DND-41 (cell line): ENCODE data around the gene UBP1.

Source experiments
- ATAC-seq: fragments of 200-7000 bp; cut with Tn5 transposase; 3 replicates; pipeline ENCODE4 v1.9.1; 2021; ENCODE audit warnings: low read depth; ENCODE audit not compliant: insufficient read depth
- DNase-seq: peaks from one replicate; pipeline ENCODE4 v3.0.0-alpha.2; 2020
- H2AFZ ChIP-seq: 2 replicates; pipeline ENCODE4 v1.6.0; 2012; ENCODE audit warnings: low read depth, low read length
- H3K27ac ChIP-seq: 2 replicates; pipeline ENCODE4 v1.5.1; 2012; ENCODE audit warnings: low read length, inconsistent platforms
- H3K27me3 ChIP-seq: fragments of 200-600 bp; sonication (generic); 2 replicates; pipeline ENCODE4 v1.6.0; 2012; ENCODE audit warnings: low read length, mild to moderate bottlenecking, inconsistent platforms; ENCODE audit not compliant: insufficient read depth, poor library complexity
- H3K36me3 ChIP-seq: 2 replicates; pipeline ENCODE4 v1.5.1; 2012; ENCODE audit warnings: low read length, inconsistent platforms; ENCODE audit not compliant: insufficient read depth
- H3K4me1 ChIP-seq: 2 replicates; pipeline ENCODE4 v1.5.1; 2012; ENCODE audit warnings: mild to moderate bottlenecking, low read length; ENCODE audit not compliant: insufficient read depth
- H3K4me2 ChIP-seq: 2 replicates; pipeline ENCODE4 v1.6.0; 2012; ENCODE audit warnings: mild to moderate bottlenecking, moderate library complexity, low read length, inconsistent platforms; ENCODE audit not compliant: insufficient read depth
- H3K4me3 ChIP-seq, 2 experiments: fragments of 200-600 bp in 1 of 2; shearing (Covaris generic) in 1 of 2; 2 replicates each; pipeline ENCODE4 v1.5.1; 2012 to 2016; ENCODE audit warnings: inconsistent platforms in 2 of 2, low read length in 2 of 2, mild to moderate bottlenecking in 2 of 2, low read depth in 1 of 2, moderate library complexity in 1 of 2
- H3K79me2 ChIP-seq: 2 replicates; pipeline ENCODE4 v1.6.0; 2012; ENCODE audit warnings: low read length, inconsistent platforms; ENCODE audit not compliant: insufficient read depth
- H3K9ac ChIP-seq: 2 replicates; pipeline ENCODE4 v1.6.0; 2012; ENCODE audit warnings: low read depth, mild to moderate bottlenecking, inconsistent platforms, low read length, moderate library complexity
- H3K9me3 ChIP-seq: 2 replicates; pipeline ENCODE4 v1.5.1; 2012; ENCODE audit warnings: low read length, moderate library complexity, mild to moderate bottlenecking, inconsistent platforms; ENCODE audit not compliant: insufficient read depth, severe bottlenecking
- H4K20me1 ChIP-seq: 2 replicates; pipeline ENCODE4 v1.6.0; 2012; ENCODE audit warnings: low read length; ENCODE audit not compliant: insufficient read depth
- EZH2 ChIP-seq: IDR thresholded peaks from 3 replicates; pipeline ENCODE4 v1.6.1; 2012; ENCODE audit warnings: borderline replicate concordance, low read depth, mild to moderate bottlenecking, moderate library complexity, low read length, inconsistent platforms; ENCODE audit not compliant: severe bottlenecking
- TF ChIP-seq, protein P1 (sequence below): IDR thresholded peaks from 2 replicates; pipeline ENCODE4 v1.5.1; 2012; ENCODE audit warnings: borderline replicate concordance, low read length, moderate library complexity, mild to moderate bottlenecking; ENCODE audit not compliant: poor library complexity, severe bottlenecking; ENCODE audit errors: extremely low read depth

The UBP1 gene

GRCh38 chr3:33440328-33441224 lies at the start of gene UBP1:
UBP1 (minus strand) TSS chr3:33440405; CDS start chr3:33439848, 557 bp downstream.
- TF ChIP-seq, protein P1, sequence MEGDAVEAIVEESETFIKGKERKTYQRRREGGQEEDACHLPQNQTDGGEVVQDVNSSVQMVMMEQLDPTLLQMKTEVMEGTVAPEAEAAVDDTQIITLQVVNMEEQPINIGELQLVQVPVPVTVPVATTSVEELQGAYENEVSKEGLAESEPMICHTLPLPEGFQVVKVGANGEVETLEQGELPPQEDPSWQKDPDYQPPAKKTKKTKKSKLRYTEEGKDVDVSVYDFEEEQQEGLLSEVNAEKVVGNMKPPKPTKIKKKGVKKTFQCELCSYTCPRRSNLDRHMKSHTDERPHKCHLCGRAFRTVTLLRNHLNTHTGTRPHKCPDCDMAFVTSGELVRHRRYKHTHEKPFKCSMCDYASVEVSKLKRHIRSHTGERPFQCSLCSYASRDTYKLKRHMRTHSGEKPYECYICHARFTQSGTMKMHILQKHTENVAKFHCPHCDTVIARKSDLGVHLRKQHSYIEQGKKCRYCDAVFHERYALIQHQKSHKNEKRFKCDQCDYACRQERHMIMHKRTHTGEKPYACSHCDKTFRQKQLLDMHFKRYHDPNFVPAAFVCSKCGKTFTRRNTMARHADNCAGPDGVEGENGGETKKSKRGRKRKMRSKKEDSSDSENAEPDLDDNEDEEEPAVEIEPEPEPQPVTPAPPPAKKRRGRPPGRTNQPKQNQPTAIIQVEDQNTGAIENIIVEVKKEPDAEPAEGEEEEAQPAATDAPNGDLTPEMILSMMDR, result peak; percentile 8
- no peak for TF ChIP-seq EZH2

DNA sequence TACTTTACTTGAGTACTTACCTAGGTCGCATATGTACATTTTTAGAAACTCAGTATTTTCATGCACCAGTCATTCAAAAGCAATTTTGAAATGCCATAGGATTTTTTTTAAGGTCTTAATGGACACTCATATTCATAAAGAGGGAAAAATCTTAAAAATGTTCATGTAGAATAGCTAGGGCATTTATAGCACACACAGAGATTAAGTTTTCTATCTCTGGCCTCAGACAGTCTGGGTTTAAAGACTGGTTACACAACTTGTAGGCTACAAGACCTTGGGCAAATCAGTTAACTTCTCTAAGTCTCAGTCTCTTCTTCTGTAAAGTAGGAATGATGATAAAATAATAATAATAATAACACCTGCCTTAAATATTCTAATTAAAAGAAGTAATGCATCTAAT lies 48.5 kb upstream of the UBP1 start:
- H3K4me3 ChIP-seq, result no peak overlapping the region
- H3K4me1 ChIP-seq, result no peaks in the 10 kb centered on the region
- H3K36me3 ChIP-seq, result no peaks in the 10 kb centered on the region
- no peaks in the 10 kb centered on the region for H3K27me3 ChIP-seq
- H3K79me2 ChIP-seq, result no peaks in the 10 kb centered on the region
- H3K27ac ChIP-seq, result no peak overlapping the region
- H2AFZ ChIP-seq, result no peak overlapping the region
- H3K9me3 ChIP-seq, result no peaks in the 10 kb centered on the region
- ATAC-seq (no peak), DNase-seq (no peak)
- H3K4me2 ChIP-seq, result no peak overlapping the region
- no peak overlapping the region for H3K9ac ChIP-seq
- no peak for TF ChIP-seq EZH2
- TF ChIP-seq, protein P1, result no peak
- H4K20me1 ChIP-seq, result no peaks in the 10 kb centered on the region

More at GRCh38 chr3:33440328-33441224, at the start of gene UBP1:
- no peaks in the 10 kb centered on the region for H3K27me3 ChIP-seq
- H3K4me2 ChIP-seq, result peak within 1 kb of the TSS; percentile 73
- H3K27ac ChIP-seq, result peak within 1 kb of the TSS; percentile 98
- peak within 1 kb of the TSS; percentile 77 for H3K9ac ChIP-seq
- H2AFZ ChIP-seq, result peak within 1 kb of the TSS; percentile 86
- peaks cover 52% of the 10 kb centered on the region for H3K79me2 ChIP-seq
- H3K4me3 ChIP-seq, result peak within 1 kb of the TSS; percentile 67 to 77
- H3K9me3 ChIP-seq, result no peaks in the 10 kb centered on the region
- DNase-seq (peak; percentile 99), ATAC-seq (peak; percentile 87)
- H3K4me1 ChIP-seq, result peaks cover 39% of the 10 kb centered on the region
- peaks cover 39% of the 10 kb centered on the region; the same call in 1 of the 2 replicates for H4K20me1 ChIP-seq
- no peaks in the 10 kb centered on the region; the same call in 1 of the 2 replicates for H3K36me3 ChIP-seq

DNA sequence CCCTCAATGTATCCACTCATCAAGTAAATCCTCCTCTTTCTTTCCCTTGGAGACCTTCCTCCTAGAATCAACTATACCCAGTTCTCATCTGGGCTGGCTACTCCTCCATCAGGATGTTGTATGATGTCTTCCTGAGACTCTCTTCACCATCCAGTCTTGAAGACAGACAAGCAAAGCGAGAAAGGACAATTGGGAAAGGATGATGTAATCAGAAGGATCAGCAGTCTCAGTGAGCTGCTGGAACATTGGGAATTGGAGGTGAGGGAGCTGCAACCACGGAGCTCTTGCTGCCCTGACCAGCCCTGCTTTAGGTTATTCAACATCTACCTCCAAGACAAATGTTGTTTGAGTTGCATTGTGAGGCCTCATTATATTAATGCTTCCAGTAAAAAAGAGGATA lies 48.0 kb upstream of the UBP1 start:
- H3K4me1 ChIP-seq, result no peaks in the 10 kb centered on the region

More for the DNA sequence above, 48.0 kb upstream of the UBP1 start:
- DNase-seq, result no peak
- H3K36me3 ChIP-seq, result no peaks in the 10 kb centered on the region
- H3K27ac ChIP-seq, result no peak overlapping the region
- no peaks in the 10 kb centered on the region for H3K27me3 ChIP-seq
- no peaks in the 10 kb centered on the region for H3K79me2 ChIP-seq
- H3K4me3 ChIP-seq, result no peak overlapping the region
- no peak overlapping the region for H3K9ac ChIP-seq
- no peaks in the 10 kb centered on the region for H3K9me3 ChIP-seq
- no peak overlapping the region for H3K4me2 ChIP-seq
- TF ChIP-seq, protein P1, result no peak
- TF ChIP-seq EZH2, result no peak
- no peak for ATAC-seq
- no peaks in the 10 kb centered on the region for H4K20me1 ChIP-seq
- no peak overlapping the region for H2AFZ ChIP-seq
